SK-N-SH (cell line): ENCODE measurements around the gene CPLX3. TPM values are rescaled to one million over a fixed set of nuclear protein-coding genes. Genes with fewer than 3 reads are reported as not detected.

ENCODE experiments used
- CTCF ChIA-PET: fragments of 300-600, 350-600 bp; formaldehyde crosslinking; extraction: SDS; loops from one replicate; lab custom pipeline; 2021; lab: Yijun Ruan, JAX
- POLR2A ChIA-PET: fragments of 350-600 bp; sonication (Branson Sonifier 250); formaldehyde crosslinking; extraction: SDS; loops from one replicate; lab custom pipeline; 2020; ENCODE audit warnings: antibody characterized with exemption, inconsistent platforms; lab: Yijun Ruan, JAX
- DNase-seq: peaks from one replicate; pipeline ENCODE4 v3.0.0; 2012
- H2AFZ ChIP-seq: fragments of 200-600 bp; sonication (generic); 2 replicates; pipeline ENCODE4 v1.8.1; 2016; ENCODE audit warnings: antibody characterized with exemption, mild to moderate bottlenecking, low read depth
- H3F3A ChIP-seq: fragments of 200-600 bp; sonication (generic); replicated peaks from 2 replicates; pipeline ENCODE3; 2016; ENCODE audit warnings: antibody characterized with exemption, mild to moderate bottlenecking; ENCODE audit not compliant: insufficient read depth
- H3K27ac ChIP-seq, 2 experiments: fragments of 200-500 bp in 1 of 2; fragments of 200-600 bp in 1 of 2; sonication (Bioruptor generic) in 1 of 2; sonication (generic), shearing (Covaris generic) in 1 of 2; 2 replicates each; pipeline versions ENCODE4 v1.5.1 to v1.6.1; 2014 to 2016; ENCODE audit warnings: low read depth in 2 of 2, inconsistent platforms in 1 of 2, low read length in 1 of 2, mild to moderate bottlenecking in 1 of 2, mixed read lengths in 1 of 2
- H3K27me3 ChIP-seq: fragments of 200-600 bp; sonication (generic), shearing (Covaris generic); 2 replicates; pipeline ENCODE4 v1.6.1; 2016; ENCODE audit warnings: mixed run types; ENCODE audit not compliant: insufficient read depth
- H3K36me3 ChIP-seq, 2 experiments: fragments of 200-500 bp in 1 of 2; fragments of 200-600 bp in 1 of 2; sonication (Bioruptor generic) in 1 of 2; sonication (generic) in 1 of 2; replicated peaks in 1 of 2; 2 replicates each; pipeline versions ENCODE3 to v1.5.1; 2014 to 2016; ENCODE audit warnings: low read length in 1 of 2, mild to moderate bottlenecking in 1 of 2; ENCODE audit not compliant: insufficient read depth in 2 of 2, control insufficient read depth in 1 of 2
- H3K4me1 ChIP-seq, 2 experiments: fragments of 200-500 bp in 1 of 2; fragments of 200-600 bp in 1 of 2; sonication (Bioruptor generic) in 1 of 2; sonication (generic), shearing (Covaris generic) in 1 of 2; 2 replicates each; pipeline versions ENCODE4 v1.5.1 to v1.6.1; 2014 to 2016; ENCODE audit warnings: low read depth in 1 of 2, low read length in 1 of 2, mixed run types in 1 of 2; ENCODE audit not compliant: insufficient read depth in 2 of 2, control insufficient read depth in 1 of 2
- H3K4me2 ChIP-seq: fragments of 200-600 bp; sonication (generic), shearing (Covaris generic); 2 replicates; pipeline ENCODE4 v1.6.1; 2017; ENCODE audit warnings: mixed run types
- H3K4me3 ChIP-seq, 2 experiments: fragments of 200-500 bp in 1 of 2; fragments of 200-600 bp in 1 of 2; sonication (Bioruptor generic) in 1 of 2; sonication (generic), shearing (Covaris generic) in 1 of 2; 2 replicates each; pipeline versions ENCODE4 v1.5.1 to v1.8.1; 2014 to 2016; ENCODE audit warnings: low read depth in 2 of 2, inconsistent platforms in 1 of 2, low read length in 1 of 2, mild to moderate bottlenecking in 1 of 2, mixed read lengths in 1 of 2, moderate library complexity in 1 of 2
- H3K79me2 ChIP-seq: fragments of 200-600 bp; sonication (generic); 2 replicates; pipeline ENCODE4 v1.8.1; 2017; ENCODE audit warnings: mild to moderate bottlenecking; ENCODE audit not compliant: insufficient read depth
- H3K9ac ChIP-seq: fragments of 200-600 bp; sonication (generic); 2 replicates; pipeline ENCODE4 v1.6.1; 2017; ENCODE audit warnings: mixed run types
- H3K9me2 ChIP-seq: fragments of 200-600 bp; sonication (generic); 2 replicates; pipeline ENCODE4 v1.6.1; 2017; ENCODE audit warnings: mixed run types
- H3K9me3 ChIP-seq: fragments of 200-600 bp; sonication (generic); 2 replicates; pipeline ENCODE4 v1.6.1; 2017; ENCODE audit warnings: mixed run types, mild to moderate bottlenecking, moderate library complexity
- H4K20me1 ChIP-seq: fragments of 200-600 bp; sonication (generic); 2 replicates; pipeline ENCODE4 v1.6.1; 2017; ENCODE audit warnings: mild to moderate bottlenecking, mixed run types; ENCODE audit not compliant: insufficient read depth
- CHD2 ChIP-seq: fragments of 150-350 bp; IDR thresholded peaks from 2 replicates; pipeline ENCODE4 v1.6.1; 2018; ENCODE audit warnings: low read length; ENCODE audit not compliant: partially characterized antibody
- EP300 ChIP-seq, 2 experiments: IDR thresholded peaks; 2 replicates each; pipeline versions ENCODE4 v1.4.0 to v1.6.1; 2012; ENCODE audit warnings: borderline replicate concordance in 1 of 2, low read depth in 1 of 2, low read length in 1 of 2
- FOSL2 ChIP-seq: IDR thresholded peaks from 2 replicates; pipeline ENCODE4 v1.4.0; 2012; ENCODE audit warnings: low read depth, mild to moderate bottlenecking, moderate library complexity, borderline replicate concordance
- FOXJ3 ChIP-seq: sonication (generic); formaldehyde crosslinking; IDR thresholded peaks from 2 replicates; pipeline ENCODE4 v1.5.1; 2020; ENCODE audit warnings: mild to moderate bottlenecking, missing genetic modification reagents
- GATA2 ChIP-seq: sonication (generic); formaldehyde crosslinking; IDR thresholded peaks from 2 replicates; pipeline ENCODE4 v1.5.0; 2020; ENCODE audit warnings: mild to moderate bottlenecking, missing genetic modification reagents
- IRF3 ChIP-seq: fragments of 150-350 bp; IDR thresholded peaks from 2 replicates; pipeline ENCODE4 v1.6.1; 2016; ENCODE audit warnings: mild to moderate bottlenecking, low read depth, low read length
- JUND ChIP-seq: IDR thresholded peaks from 2 replicates; pipeline ENCODE4 v1.4.0; 2012
- RAD21 ChIP-seq: IDR thresholded peaks from 2 replicates; pipeline ENCODE4 v1.6.1; 2012; ENCODE audit warnings: mild to moderate bottlenecking, low read length
- RCOR1 ChIP-seq: fragments of 150-350 bp; IDR thresholded peaks from 2 replicates; pipeline ENCODE4 v1.6.1; 2017; ENCODE audit warnings: antibody characterized with exemption, low read length
- REST ChIP-seq: IDR thresholded peaks from 2 replicates; pipeline ENCODE4 v1.6.1; 2012; ENCODE audit warnings: mild to moderate bottlenecking, low read depth, low read length, moderate library complexity
- RXRA ChIP-seq: IDR thresholded peaks from 2 replicates; pipeline ENCODE4 v1.4.0; 2012; ENCODE audit warnings: low read depth, mild to moderate bottlenecking, borderline replicate concordance
- TCF12 ChIP-seq: IDR thresholded peaks from 2 replicates; pipeline ENCODE4 v1.4.0; 2012
- TEAD4 ChIP-seq: IDR thresholded peaks from 2 replicates; pipeline ENCODE4 v1.4.0; 2012; ENCODE audit warnings: mild to moderate bottlenecking, borderline replicate concordance; ENCODE audit not compliant: insufficient read depth
- USF1 ChIP-seq: IDR thresholded peaks from 2 replicates; pipeline ENCODE4 v1.4.0; 2012; ENCODE audit warnings: low read depth, borderline replicate concordance
- USF2 ChIP-seq: fragments of 150-350 bp; IDR thresholded peaks from 2 replicates; pipeline ENCODE4 v1.6.1; 2017; ENCODE audit warnings: antibody characterized with exemption, low read length, low read depth, borderline replicate concordance
- YY1 ChIP-seq: IDR thresholded peaks from 2 replicates; pipeline ENCODE4 v1.4.0; 2012; ENCODE audit warnings: low read depth, mild to moderate bottlenecking
- WGBS: methylation state at CpG from one replicate; pipeline ENCODE4 v1.1.6; 2017; ENCODE audit warnings: low lambda C conversion rate; 5-methylcytosine and 5-hydroxymethylcytosine counted together
- polyA plus RNA-seq, 3 experiments: library from polyadenylated mRNA; depleted of rRNA; stranded (reverse); fragments of >200 nt; gene quantifications; 2 replicates each; pipeline ENCODE4 v1.2.3, GENCODE V29; 2012

Gene CPLX3
- polyA plus RNA-seq, 1 of the 3 experiments (the other 2 are of a cell fraction) = not detected

GRCh38 chr15:74786551-74787165 lies 39.8 kb upstream of the CPLX3 start:
- ChIA-PET POLR2A (no interaction called here), CTCF (interaction anchor here (0.8 to 4.5 kb wide), 23 partner anchors 7 to 241 kb away, joined by 3 to 23 read pairs (median 6); partner anchors contain the start of genes CPLX3 and MPI)
- no peak overlapping the region for H2AFZ ChIP-seq
- no peaks in the 10 kb centered on the region for H3K9me3 ChIP-seq
- peaks cover 14% of the 10 kb centered on the region for H3F3A ChIP-seq
- H3K4me1 ChIP-seq = peaks cover 21 to 62% of the 10 kb centered on the region in 2 experiments
- DNase-seq = no peak
- peaks cover 89% of the 10 kb centered on the region for H4K20me1 ChIP-seq
- H3K9me2 ChIP-seq = no peaks in the 10 kb centered on the region
- no peak overlapping the region for H3K4me3 ChIP-seq
- H3K36me3 ChIP-seq = peaks cover 0 to 10% of the 10 kb centered on the region in 2 experiments
- no peak overlapping the region for H3K4me2 ChIP-seq
- H3K9ac ChIP-seq = no peak overlapping the region
- no peaks in the 10 kb centered on the region for H3K27me3 ChIP-seq
- H3K27ac ChIP-seq = no peak overlapping the region; a peak in 1 of 4 replicates
- 100% methylated on average over 3 of the region's 7 CpGs for WGBS
- TF ChIP-seq USF2 (no peak), RXRA (no peak), TEAD4 (no peak), TCF12 (no peak), EP300 (IDR thresholded peaks at IDR 0.05; ENCODE audit: borderline replicate concordance in 1 of 2, low read depth in 1 of 2, low read length in 1 of 2) (no peak), JUND (no peak), FOSL2 (no peak), FOXJ3 (CRISPR knock-in tag) (no peak), REST (no peak), RCOR1 (no peak), CHD2 (no peak), IRF3 (no peak), USF1 (no peak), RAD21 (no peak), YY1 (no peak), GATA2 (CRISPR knock-in tag) (no peak)
- peaks cover 92% of the 10 kb centered on the region for H3K79me2 ChIP-seq
